Gastrocnemius medialis (tissue), 4 donors: ENCODE data around the gene JMJD7.

Experiments used
- CTCF ChIP-seq, 5 experiments: fragments of 450-650 bp in 3 of 5; fragments of 200-600 bp in 2 of 5; sonication (generic) in 2 of 5; IDR thresholded peaks in 4 of 5; conservative IDR thresholded peaks in 1 of 5; 1 replicate in 4 of 5; 2 replicates in 1 of 5; pipeline ENCODE4 v1.5.1; 2016 to 2019; ENCODE audit warnings: antibody characterized with exemption in 5 of 5, mild to moderate bottlenecking in 3 of 5, moderate library complexity in 3 of 5
- POLR2A ChIP-seq, 2 donors: fragments of 450-650 bp; IDR thresholded peaks; one replicate each; pipeline ENCODE4 v1.6.1; 2017; ENCODE audit warnings: antibody characterized with exemption in 2 of 2, mild to moderate bottlenecking in 2 of 2, moderate library complexity in 2 of 2

- TF ChIP-seq CTCF (IDR thresholded peaks at IDR 0.05 in 4 of 5, conservative IDR thresholded peaks at IDR 0.05 in 1 of 5) = no peak
- TF ChIP-seq POLR2A (IDR thresholded peaks at IDR 0.05) = no peak
Observed at GRCh38 chr15:41825572-41826535, 2.0 kb upstream of the JMJD7 start.
